ENCODE data around the gene MSH2.
"Not testable (repeated sequence)": the region's sequence is repeated elsewhere in the genome, so short reads cannot be mapped to it uniquely, and the experiment has no call there.

Gene MSH2

DNA sequence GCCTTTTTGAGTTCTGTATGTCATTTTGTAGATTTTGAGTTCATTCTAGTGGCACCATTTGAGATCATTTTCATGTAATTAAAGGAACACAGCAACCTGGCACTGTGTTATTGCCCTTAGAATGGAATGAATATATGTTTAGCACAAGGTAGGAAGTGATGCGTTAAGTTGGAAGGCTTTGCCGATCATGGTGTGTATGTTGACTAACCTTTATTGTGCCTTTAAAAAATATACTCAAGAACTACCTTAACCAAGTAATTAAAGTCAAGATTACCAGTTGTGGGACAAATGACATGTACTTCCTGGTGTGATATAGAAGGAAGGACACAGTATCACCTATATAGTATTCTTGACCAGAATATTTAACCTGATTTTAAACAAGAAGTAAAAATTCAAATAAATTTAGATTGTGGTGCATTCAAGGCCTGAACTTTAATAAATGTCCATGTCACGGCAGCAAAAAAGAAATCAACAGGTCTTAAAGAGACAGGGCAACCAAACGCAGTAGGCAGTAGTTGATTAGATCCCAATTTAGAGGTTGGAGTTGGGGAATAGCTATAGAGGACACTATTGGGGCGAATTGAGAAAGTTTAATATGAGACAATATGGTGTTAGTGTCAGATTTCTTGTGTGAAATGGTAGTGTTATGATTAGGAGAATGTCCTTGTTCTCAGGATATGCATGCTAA is 68.6 kb downstream of the MSH2 start:
- no peak for DNase-seq (ENCODE audit: extremely low read depth in 1 of 2, low read depth in 1 of 2)

DNA sequence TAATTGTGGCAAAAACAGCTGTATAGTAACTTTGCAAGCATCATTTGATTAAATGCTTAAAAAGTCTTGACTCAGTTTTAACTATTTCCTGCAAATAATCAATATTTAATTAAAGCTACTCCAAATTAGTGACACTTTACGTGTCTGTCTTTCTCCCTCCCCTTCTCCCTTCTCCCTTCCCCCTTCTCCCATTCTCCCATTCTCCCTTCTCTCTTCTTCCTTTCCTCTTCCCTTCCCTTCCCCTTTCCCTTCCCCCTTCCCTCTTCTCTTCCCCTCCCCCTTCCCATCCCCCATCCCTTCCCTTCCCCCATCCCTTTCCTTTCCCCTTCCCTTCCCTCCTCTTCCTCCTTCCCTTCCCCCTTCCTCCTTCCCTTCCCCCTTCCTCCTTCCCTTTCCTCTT is 76.9 kb downstream of the MSH2 start:
- DNase-seq (ENCODE audit: extremely low read depth in 1 of 2, low read depth in 1 of 2) = no peak

DNA sequence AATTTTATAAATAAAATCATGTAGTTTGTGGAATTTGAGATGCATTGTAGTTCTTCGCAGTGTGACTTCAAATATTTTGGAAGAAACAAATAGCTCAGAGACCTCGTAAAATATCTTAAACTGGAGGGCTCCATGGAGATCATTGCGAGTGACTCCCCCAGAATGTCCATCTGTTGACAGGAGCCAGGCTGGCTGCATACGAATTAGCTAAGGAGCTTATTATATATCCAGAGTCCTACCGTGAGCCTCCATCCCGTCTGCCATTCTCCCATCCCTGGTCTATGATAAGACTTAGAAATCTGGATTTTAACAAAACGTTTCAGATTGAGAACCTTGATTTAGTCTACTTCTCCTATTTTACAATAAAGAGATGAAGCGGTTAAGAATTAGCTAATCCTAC is 80.2 kb downstream of the MSH2 start:
- no peak for DNase-seq (ENCODE audit: extremely low read depth in 1 of 2, low read depth in 1 of 2)

DNA sequence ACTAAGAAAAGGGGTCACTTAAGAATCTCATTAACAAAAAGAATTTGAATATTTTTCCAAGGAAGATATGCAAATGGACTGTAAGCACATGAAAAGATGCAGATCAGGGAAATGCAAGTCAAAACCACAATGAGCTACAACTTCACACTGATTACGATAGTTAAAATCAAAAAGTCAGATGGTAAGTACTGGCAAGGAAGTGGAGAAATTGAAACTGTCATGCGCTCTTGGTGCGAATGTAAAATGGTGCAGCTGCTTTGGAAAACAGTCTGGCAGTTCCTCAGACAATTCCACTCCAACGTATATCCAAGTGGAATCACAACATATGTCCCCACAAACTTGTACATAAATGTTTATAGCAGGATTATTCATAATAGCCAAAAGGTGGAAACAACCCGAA is 81.4 kb downstream of the MSH2 start:
- no peak for DNase-seq (ENCODE audit: extremely low read depth in 1 of 2, low read depth in 1 of 2)

DNA sequence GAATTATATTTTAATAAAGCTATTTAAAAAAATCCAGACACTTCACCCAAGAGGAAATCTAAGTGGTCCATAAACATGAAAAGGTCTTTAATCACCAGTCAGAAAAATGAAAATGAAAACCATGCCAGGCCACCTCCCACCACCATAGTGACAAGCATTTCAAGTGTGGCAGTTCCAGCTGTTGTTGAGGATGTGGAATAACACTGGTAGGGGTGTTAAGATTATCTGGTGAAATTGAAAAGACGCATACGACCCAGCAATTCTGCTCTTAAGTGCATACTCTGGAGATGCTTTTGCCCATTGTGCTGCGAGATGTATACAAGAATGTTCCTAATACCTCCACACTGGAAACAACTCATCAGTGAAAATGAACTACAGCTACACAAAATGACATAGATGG is 82.2 kb downstream of the MSH2 start:
- no peak for DNase-seq (ENCODE audit: extremely low read depth in 1 of 2, low read depth in 1 of 2)

DNA sequence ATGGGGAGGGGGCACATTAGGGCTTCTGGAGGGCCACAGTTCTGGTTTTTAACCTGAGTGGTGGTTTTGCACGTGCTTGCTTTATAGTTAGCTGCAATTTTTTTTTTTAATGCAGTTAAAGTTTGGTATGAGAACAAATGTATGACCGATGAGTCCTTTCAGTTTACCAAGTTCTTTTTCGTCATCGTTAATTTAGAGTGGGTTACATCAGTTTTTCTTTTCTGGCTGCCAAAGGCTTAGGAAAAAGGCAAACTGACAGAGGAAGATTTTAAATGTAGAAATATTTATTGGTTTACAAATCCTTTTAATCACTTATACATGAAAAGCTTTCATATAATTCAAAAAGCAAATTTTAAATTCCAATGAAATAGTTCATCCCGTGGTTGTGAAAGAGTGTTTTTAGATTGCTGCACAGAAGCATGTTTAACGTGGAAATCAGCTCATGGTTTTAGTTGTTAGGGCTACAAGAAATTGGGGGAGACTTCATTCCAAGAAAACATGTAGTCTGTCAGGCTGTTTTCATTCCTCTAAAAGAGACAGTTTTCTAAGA is 82.9 kb downstream of the MSH2 start:
- DNase-seq (ENCODE audit: extremely low read depth in 1 of 2, low read depth in 1 of 2) = no peak

DNA sequence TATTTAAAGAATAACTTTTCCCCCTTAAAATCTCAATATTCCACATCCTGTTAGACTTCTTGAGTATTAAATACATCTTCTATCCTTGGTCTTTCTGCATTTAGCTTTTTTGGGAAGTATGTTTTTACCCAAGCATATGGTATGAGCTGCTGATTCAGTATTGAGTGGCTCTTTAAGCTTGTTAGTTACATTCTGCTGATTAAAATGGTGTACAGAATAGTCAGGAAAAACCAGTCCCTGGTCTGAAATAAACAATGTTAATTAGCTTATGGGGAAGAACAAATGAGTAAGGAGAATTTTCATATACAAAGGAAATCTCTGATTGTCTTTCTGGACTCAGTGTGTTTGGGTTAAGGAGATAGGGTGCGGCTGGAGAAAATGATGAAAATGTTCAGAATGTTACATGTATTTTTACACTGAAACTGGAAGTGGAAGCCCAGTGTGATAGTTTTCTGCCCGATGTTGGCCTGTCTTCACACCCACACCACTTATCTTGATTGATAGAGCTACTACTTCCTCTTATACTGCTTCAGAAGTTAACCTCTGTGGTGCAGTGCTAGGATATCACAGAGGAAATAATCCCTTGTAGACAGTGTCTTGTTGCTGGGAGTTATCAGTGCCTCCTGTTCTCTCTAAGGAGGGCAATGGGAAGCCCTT is 84.0 kb downstream of the MSH2 start:
- no peak for DNase-seq (ENCODE audit: extremely low read depth in 1 of 2, low read depth in 1 of 2)

DNA sequence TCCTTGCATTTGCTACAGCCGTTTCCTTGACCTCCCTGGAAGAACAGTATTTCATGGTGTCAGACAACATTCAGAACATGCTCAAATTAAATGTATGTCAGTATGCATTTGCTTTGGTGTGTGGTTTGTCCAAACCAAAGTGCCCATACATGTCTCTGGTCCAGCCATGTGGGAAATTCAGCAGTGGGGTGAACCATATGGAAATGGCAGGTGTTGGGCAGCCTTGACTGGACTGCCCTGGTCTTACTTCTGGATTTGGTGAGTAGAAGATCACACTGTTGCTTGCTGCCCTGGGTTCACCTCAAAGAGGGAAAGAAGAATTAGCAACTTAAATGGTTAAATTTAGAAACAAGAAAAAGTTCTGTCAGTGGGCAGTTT is 84.5 kb downstream of the MSH2 start:
- no peak for DNase-seq (ENCODE audit: extremely low read depth in 1 of 2, low read depth in 1 of 2)

DNA sequence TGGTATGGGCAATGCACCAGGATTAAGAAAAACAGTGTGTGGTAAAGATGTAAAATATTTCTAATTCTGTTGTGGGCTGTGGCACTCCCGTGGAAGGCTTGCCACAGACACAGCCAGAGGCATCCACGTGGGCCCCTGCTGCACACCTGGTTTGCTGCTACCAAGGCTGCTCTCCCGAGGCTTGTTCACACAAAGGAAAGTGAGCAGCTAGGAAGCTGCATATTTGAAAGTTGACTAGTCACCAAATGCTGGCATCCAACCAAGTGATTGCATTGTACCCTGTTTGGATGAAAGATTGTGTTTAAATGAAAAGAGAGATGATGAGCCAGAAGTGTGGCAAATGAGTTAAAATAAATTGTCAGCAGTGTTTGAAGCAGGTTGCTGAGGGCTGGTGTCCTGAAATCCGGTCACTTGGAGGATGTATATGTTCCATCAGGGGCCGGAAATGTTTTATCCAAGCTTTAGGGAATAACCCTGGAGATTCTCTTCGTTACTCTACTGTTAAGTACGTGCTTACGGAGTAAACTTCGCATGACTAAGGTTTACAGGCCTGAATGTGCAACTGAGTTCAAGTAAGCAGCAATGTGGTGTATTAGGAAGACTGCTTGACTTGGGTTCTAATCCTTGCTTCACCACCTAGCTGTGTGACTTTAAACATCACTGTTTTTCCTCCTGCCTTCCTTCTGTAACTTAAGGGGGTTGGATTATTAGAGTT is 86.1 kb downstream of the MSH2 start:
- DNase-seq (ENCODE audit: extremely low read depth in 1 of 2, low read depth in 1 of 2) = no peak

DNA sequence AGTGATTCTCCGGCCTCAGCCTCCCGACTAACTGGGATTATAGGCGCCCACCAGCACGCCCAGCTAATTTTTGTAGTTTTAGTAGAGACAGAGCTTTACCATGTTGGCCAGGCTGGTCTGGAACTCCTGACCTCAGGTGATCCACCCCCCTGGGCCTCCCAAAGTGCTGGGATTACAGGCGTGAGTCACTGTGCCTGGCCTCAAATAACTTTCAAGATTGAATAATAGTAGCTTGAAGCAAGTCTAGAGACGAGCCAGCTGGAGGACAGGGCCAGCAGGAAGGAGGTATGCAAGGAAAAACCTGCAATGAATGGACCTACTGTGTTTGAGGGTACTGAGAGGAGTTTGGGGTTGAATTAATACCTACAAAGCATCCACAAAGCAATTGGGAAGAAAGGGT is 87.5 kb downstream of the MSH2 start:
- DNase-seq (ENCODE audit: extremely low read depth in 1 of 2, low read depth in 1 of 2) = no peak

DNA sequence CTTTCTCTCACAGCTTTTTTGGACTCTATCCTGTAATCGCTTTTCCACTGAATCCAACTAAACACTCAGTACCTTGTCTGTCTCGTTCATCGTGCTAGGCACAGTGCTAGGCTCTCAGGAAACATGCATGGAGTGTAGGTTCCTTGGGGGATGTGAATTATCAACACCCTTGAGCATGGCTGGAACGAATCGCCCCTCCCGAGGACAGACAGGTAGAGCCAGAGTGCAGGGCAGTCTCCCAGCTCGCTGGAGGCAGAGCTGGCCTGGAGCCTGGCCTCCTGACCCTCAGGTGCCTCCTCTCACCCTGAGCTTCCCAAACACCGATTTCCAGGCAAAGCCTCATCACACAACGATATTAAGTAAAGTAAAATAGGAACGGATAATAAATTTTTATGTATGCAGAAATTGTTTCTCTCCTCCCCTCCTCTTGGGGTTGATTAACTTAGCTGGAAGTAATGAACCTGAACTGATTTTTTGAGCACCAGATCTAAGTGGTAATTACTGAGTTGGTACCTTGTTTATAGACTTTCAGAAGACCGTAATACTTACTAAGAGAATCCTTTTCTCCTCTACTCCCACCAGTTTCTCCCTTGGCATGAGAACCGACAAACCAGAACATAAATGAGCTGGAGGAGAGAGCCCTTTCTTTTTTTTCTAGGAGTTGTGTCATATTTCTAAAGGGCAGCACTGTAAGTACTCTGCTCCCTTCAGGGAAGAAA is 90.5 kb downstream of the MSH2 start:
- no peak for DNase-seq (ENCODE audit: extremely low read depth in 1 of 2, low read depth in 1 of 2)

DNA sequence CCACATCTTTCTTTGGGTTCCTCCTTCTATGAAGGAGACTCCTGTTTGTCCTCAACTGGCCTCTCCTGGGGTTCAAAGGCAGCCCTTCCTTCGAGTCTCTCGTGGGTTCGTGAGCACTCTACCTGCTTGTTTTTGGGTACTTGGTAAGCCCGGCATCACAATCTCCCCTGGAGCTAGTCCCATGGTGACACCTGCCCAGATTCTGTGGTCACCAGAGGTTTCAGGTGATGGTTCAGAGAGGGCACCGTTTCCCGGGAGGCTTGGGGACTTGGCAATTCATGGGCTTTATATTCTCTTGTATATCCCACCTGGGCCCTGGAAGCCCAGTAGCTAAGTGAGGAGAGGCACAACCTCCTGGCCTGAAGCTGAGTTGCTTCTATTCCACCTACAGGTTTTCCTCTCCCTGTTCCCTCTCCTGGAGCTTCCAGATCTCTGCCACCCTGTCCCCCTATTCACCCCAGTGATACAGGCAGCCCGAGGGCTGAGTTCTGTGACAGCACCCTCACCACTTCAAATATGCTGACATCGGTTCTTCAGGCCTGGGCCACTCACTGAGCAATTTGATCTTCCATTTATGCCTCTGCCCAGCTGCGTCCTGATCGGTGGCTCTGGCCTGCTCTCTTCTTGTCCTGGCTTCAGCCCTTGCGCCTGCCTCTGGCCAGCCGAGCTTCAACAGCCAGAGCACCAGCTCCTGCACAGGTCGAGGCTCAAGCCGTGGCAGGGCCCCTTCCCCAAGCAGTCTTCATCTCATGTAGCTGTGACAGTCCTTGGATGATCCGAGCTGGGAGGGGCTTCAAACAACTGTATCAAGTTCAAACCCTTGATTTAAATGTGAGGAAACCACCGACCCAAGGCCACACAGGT is 91.5 kb downstream of the MSH2 start:
- DNase-seq (ENCODE audit: extremely low read depth in 1 of 2, low read depth in 1 of 2) = no peak

DNA sequence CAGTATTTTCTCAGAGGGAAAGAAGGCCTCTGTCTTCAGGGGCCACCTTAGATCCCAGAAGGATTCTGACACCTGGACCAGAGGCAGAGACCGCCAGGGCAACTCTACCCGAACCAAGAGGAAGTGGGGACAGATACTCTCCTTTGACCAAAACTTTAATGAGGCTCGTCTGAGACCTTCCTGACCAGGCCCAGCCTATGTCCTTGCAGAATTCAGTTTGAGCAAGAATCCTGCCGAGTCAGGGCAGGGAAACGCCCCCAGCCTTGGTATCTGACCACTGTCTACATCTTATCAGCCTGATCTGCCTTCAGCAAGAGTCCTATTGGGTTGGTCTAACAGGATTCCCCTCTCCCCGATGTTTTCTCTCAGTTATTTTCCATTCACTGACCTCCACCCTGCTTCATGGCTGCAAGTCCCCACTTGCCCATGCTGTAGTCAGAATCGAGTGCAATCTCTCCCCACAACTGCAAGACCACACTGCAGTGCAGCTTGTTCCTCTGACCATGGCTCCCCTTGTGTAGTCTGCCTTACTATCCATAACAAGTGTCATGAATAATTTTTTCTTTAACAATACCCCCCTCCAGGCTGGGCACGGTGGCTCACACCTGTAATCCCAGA is 95.0 kb downstream of the MSH2 start:
- no peak for DNase-seq (ENCODE audit: extremely low read depth in 1 of 2, low read depth in 1 of 2)

DNA sequence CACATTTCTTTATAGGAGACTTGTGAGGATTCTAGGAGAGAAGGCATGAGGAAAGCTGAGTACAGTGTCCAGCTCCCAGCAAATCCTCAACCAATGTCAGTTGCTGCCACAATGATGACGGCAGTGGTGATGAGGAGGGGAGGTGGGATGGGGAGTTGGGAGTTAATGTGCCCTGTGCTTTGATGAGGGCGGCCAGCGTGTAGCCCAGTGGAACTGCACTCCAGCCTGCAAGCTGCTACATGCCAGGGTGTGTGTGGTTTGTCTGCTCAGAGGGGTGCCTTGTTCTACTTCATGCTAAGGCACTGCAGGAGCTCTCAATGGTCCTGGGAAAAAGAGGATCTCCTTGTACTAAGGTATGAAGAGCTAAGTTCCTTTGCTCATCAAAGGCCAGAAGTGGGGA is 96.1 kb downstream of the MSH2 start:
- no peak for DNase-seq (ENCODE audit: extremely low read depth in 1 of 2, low read depth in 1 of 2)

DNA sequence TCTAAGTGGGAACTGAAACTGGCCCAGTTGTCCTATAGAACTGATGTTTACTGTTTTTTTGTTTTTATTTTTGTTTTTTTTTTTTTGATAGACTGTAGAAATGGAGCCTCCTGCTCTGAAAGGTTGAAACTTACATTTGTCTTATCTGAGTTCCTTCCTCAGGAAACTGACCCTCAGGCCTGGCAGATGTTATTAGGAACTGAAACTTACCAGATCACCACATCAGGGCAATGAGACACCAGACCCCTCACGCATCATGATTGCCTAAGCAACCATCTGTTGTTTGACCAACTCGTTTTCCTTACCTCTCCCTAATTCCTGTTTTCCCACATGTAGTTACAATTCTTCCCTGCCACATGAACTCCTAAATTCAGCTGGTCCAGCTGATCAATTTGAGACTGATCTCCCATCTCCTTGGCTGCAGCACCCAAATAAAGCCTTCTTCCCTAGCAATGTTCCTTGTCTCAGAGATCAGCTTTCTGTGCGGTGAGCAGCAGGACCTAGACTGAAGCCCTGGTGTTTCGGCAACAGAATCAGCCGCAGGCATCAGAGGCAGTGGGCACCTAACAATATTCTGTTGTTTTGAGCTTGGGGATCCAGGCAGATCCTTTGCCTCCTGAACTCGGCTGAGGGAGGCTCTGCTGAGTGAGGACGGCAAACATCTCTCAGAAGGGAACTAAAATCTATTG is 96.8 kb downstream of the MSH2 start:
- DNase-seq (ENCODE audit: extremely low read depth in 1 of 2, low read depth in 1 of 2) = no peak

DNA sequence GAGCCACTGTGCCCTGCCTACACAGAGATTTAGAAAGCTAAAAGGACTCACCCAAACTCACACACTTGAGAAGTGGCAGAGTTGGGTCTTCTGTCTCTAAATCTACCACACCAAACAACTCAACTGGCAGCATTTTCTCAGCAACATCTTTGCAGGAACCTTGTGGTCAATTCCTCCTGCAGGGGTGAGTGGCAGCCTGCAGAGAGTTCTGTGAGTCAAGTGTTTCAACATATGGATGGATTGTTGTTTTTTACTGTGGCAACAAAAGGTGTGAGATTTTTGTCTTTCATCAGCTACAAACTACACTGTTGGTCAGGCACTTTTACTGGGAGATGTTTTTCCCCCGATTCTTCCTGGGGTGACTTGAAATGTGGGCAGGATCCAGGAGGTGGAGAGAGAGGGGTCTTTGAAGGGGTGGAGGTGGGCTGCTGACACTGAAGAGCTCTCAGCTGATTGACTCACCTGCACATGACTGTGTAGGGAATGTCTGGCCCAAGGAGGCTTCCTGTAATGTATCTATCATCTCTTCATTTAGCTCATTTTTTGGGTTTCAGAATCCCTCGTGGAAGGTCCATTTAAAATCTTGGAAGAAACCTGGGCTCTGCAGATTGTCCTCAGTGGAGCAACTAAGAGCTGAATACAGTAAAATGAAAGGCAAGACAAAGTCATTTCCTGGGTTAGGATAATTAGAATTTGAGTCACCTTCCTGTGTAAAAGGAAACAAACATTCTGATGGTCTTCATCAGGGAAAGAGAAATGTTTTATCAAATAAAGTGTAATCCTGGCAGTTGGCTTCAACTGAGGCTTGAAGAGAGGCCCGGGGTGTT is 98.6 kb downstream of the MSH2 start:
- DNase-seq (ENCODE audit: extremely low read depth in 1 of 2, low read depth in 1 of 2) = no peak

DNA sequence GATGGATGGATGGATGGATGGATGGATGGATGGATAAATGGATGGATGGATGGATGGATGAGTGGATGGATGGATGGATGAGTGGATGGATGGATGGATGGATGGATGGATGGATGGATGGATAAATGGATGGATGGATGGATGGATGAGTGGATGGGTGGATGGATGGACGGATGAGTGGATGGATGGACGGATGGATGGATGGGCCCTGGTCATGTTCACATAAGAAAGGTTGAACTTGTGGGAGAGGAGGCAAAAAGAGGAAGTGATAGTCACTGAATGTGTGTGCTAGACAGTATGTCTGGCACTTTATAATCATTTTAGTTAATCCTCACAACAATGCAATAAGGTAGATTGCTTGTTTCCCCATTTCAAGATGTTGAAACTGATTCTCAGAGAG is 99.5 kb downstream of the MSH2 start:
- DNase-seq (ENCODE audit: extremely low read depth in 1 of 2, low read depth in 1 of 2) = not testable (repeated sequence)

DNA sequence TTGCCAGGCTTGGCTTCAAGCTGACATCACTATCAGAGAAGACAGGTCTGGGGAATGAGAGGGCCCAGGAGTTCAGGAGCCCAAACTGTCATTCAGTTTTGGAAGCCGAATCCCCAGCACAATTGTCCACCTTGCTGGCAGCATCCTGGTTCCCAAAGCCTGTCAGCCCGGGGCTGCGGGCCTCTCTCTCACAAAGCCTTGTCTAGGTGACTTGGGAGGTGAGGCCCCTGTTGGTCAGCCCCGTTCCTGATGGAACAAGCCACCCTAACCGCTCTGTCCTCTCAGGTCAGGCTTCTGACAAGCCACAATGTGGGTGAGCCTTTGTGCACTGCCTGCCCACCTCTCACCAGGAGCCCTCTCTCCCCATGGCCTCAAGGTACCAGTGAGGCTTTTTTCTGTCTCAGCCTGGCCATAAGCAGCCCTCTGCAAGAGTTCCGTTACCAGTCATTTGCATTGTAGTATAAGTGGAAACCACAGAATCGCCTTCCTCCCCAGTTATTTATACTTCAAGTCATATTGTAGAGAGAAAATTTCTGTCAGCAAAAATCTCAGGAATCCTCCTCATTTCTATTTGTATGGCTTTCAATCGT is 100.6 kb downstream of the MSH2 start:
- no peak for DNase-seq (ENCODE audit: extremely low read depth in 1 of 2, low read depth in 1 of 2)
